HEK293T (cell line): ENCODE data around the gene EXTL1.

Experiments used
- BHLHE40 ChIP-seq: fragments of 450-650 bp; IDR thresholded peaks from 2 replicates; pipeline ENCODE4 v1.6.1; 2016; ENCODE audit warnings: mild to moderate bottlenecking, moderate library complexity, borderline replicate concordance
- CTBP1 ChIP-seq: fragments of 450-650 bp; IDR thresholded peaks from 2 replicates; pipeline ENCODE4 v1.6.1; 2016; ENCODE audit warnings: borderline replicate concordance
- ELF4 ChIP-seq: fragments of 450-650 bp; IDR thresholded peaks from 2 replicates; pipeline ENCODE4 v1.6.1; 2017; ENCODE audit warnings: antibody characterized with exemption
- FOXA1 ChIP-seq: fragments of 450-650 bp; IDR thresholded peaks from 2 replicates; pipeline ENCODE4 v1.6.1; 2016; ENCODE audit warnings: mild to moderate bottlenecking
- FOXK2 ChIP-seq: fragments of 450-650 bp; IDR thresholded peaks from 2 replicates; pipeline ENCODE4 v1.6.1; 2016; ENCODE audit warnings: mild to moderate bottlenecking
- FOXM1 ChIP-seq: fragments of 450-650 bp; IDR thresholded peaks from 2 replicates; pipeline ENCODE4 v1.6.1; 2017; ENCODE audit warnings: mild to moderate bottlenecking, borderline replicate concordance
- HDGF ChIP-seq: fragments of 450-650 bp; IDR thresholded peaks from 2 replicates; pipeline ENCODE4 v1.6.1; 2017; ENCODE audit warnings: antibody characterized with exemption, borderline replicate concordance
- NFRKB ChIP-seq: fragments of 450-650 bp; IDR thresholded peaks from 2 replicates; pipeline ENCODE4 v1.6.1; 2016; ENCODE audit warnings: mild to moderate bottlenecking, moderate library complexity
- SP1 ChIP-seq: fragments of 450-650 bp; IDR thresholded peaks from 2 replicates; pipeline ENCODE4 v1.6.1; 2017
- SUZ12 ChIP-seq: fragments of 450-650 bp; IDR thresholded peaks from 2 replicates; pipeline ENCODE4 v1.6.1; 2016; ENCODE audit warnings: mild to moderate bottlenecking
- TARDBP ChIP-seq: fragments of 450-650 bp; IDR thresholded peaks from 2 replicates; pipeline ENCODE4 v1.6.1; 2016
- ZNF384 ChIP-seq: fragments of 450-650 bp; IDR thresholded peaks from 2 replicates; pipeline ENCODE4 v1.6.1; 2016
- TF ChIP-seq, protein P1 (sequence below): fragments of 450-650 bp; IDR thresholded peaks from 2 replicates; pipeline ENCODE4 v1.6.1; 2016

DNA sequence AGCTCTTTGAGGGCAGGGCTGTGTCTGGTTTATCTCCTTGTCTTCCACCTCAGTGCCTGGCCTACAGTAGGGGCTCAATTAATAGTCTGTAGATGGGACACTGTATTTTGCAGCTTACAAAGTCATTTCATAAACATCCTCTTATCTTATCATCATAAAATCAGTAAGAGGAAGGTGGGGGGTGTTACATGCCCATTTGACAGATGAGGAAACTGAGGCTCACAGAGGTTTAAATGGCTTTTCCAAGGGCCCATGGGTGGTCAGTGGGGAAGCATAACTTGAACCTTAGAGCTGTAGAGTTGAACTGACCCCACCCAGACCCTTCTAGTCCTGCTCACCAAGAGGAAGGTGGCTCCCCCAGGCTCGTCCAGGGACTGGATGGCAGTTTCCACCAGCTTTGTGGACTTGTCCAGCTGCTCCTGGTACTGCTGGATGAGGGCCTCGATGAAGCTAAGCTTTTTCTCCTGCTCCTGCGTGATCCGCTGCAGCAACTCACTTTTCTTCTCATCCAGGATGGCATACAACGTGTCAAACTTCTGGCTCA lies 36.5 kb downstream of the EXTL1 start:
- TF ChIP-seq HDGF (no peak), SP1 (no peak), FOXK2 (no peak), CTBP1 (no peak), ZNF384 (no peak), SUZ12 (no peak), FOXA1 (no peak), NFRKB (no peak), BHLHE40 (no peak), TARDBP (no peak), ELF4 (no peak), FOXM1 (no peak)
- TF ChIP-seq, protein P1, sequence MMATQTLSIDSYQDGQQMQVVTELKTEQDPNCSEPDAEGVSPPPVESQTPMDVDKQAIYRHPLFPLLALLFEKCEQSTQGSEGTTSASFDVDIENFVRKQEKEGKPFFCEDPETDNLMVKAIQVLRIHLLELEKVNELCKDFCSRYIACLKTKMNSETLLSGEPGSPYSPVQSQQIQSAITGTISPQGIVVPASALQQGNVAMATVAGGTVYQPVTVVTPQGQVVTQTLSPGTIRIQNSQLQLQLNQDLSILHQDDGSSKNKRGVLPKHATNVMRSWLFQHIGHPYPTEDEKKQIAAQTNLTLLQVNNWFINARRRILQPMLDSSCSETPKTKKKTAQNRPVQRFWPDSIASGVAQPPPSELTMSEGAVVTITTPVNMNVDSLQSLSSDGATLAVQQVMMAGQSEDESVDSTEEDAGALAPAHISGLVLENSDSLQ: no peak
